ENCODE data around the gene TLE4. TPM values are rescaled to one million over a fixed set of nuclear protein-coding genes. Genes with fewer than 3 reads are reported as not detected.
"Not testable (repeated sequence)": the region's sequence is repeated elsewhere in the genome, so short reads cannot be mapped to it uniquely, and the experiment has no call there.

The TLE4 gene
- total RNA-seq, 2 donors from 2014 or later, result 16.2 to 16.3 TPM

DNA sequence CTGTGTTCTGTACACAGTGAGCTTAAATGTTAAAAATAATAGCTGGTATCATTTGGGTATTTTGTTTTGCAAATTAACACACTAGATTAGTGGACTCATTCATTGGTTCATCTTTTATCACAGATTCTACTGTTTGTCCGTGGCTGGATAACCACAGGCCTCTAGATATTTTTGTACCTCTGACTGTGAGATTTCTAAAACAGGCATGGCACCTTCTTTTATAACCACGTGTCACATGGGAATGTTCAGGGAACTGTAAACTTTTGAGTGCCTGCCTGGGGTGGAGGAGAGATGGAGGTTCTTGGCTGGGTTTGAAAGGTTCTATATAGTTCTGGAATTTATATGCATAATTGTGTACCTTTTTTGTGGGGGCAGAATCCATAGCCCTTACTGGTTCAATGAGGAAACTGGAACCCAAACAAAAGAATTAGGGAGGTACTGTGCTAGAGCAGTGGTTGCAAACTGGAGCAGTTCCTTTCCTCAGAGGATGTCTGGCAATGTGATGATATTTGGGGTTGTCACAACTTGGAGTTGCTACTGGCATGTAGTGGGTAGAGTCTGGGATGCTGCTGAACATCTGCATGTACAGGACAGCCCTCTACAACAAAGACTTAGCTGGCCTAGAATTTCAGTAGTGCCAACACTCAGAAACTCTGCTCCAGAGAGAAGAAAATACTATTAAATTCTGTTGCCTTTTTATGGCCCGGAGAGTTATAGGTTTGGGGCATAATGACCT lies 16.9 kb downstream of the TLE4 start:
- DNase-seq (no peak), ATAC-seq (peak; percentile 9 to 52)
- intact Hi-C loops (cut with DNase I), result no loop called here

DNA sequence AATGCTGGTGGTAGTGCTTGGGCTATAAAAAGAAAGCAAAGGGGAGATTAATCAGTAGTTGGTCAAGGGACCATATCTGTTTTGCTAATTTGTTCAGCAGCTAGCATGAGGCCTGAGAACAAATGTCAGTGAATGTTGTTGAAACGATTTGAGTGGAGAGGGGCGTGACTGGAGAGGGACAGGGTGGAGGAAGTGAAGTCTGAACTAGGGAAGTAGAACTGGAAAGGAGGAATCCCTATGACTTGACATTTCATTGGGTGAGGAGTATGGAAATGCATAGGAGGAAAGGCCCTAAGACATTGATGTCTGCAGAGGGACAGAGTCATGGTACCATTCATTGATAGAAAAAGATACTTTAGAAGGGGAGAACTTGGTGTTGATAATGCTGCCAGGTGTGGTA lies 19.7 kb downstream of the TLE4 start:
- ATAC-seq (no peak), DNase-seq (no peak)
- intact Hi-C loops (cut with DNase I), result no loop called here

DNA sequence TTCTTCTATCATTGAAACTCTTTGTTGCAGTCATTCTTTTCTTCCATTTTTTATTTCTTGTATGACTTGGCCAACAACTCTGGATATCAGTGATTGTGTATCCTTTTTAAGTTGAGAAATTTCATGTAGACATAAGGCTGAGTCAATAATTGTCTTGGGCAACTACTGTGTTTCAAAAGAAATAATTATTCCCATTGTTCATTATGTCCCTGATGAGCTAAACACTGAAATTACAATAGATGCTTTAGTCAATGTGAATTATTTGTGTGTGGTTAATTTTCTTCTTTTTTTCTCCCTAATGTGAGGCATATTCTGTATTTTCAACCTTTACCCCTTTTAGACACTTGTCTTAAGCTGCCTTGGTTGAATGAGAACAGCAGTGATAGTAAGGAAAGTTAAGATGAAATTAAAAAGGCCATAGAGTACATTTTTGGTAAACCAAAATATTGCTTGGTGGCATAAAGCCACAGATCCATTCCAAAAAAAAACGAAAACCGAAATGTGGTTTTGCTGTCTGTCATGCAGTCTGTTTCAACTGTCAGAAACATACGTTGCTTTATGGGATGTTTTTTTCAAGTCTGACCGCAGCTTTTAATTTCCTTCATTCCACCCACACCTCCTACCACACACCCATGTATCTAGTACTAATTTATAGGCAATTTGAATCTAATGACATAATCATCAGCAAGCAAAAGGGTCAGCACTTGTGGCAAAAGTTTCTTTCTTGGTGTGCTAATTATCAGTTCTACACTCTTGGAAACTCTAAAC lies 21.1 kb downstream of the TLE4 start:
- no peak for ATAC-seq
- DNase-seq, result no peak
- intact Hi-C loops (cut with DNase I), result no loop called here

DNA sequence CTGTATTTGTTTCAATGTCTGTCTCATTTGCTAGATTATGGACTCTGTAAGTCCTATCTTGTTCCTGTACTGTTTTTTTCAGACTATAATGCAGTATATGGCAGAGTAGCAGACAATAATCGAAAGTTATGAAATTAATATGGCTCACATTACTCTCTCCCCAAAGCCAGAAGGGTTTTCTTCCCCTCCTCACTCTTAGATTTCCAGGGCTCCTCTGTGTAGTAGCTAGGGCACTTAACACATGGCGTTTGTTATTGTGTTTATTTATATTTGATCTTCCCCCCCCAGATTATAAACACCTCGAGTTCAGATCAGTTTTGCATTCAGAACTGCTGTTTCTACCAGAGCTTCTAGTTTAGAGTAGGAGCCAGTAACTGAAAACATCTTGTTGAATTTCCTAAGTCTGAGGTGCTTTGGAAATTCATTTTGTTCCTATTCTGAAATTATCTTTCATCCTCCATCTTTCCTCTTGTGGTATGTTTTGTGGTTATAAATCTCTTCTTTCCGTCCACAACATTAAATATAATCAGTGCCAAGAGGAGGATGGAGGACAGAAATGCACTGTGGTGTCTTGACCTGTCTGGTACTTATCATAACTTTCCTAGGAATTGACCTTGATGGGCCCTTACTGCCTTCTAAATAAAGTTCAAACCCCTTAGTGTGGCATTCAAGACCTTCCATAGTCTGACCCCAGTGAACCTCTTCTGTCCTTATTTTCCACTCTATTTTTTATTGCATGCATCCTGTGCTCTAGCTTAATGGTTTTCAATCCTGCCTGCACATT lies 27.0 kb downstream of the TLE4 start:
- ATAC-seq, result no peak
- intact Hi-C loops (cut with DNase I), result no loop called here
- DNase-seq, result no peak

DNA sequence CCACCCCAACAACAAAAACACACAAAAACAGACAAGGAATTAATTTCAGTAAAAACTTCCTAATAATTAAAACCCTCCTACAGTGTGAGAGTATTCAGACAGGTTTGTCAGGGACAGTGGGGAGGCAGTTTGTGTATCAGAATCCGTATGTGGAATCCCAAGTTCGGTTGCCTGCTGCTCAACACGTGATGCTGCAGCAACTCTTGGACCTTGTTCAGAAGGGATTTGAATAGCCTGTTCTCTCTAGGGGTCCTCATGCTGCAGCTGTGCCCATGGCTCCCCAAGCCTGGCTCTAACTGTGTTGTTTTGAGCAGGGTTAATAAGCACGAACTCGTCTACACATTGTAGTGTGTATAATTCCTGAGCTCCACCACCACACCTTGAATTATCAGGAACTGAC lies 28.7 kb downstream of the TLE4 start:
- ATAC-seq (no peak), DNase-seq (no peak)
- intact Hi-C loops (cut with DNase I), result no loop called here

DNA sequence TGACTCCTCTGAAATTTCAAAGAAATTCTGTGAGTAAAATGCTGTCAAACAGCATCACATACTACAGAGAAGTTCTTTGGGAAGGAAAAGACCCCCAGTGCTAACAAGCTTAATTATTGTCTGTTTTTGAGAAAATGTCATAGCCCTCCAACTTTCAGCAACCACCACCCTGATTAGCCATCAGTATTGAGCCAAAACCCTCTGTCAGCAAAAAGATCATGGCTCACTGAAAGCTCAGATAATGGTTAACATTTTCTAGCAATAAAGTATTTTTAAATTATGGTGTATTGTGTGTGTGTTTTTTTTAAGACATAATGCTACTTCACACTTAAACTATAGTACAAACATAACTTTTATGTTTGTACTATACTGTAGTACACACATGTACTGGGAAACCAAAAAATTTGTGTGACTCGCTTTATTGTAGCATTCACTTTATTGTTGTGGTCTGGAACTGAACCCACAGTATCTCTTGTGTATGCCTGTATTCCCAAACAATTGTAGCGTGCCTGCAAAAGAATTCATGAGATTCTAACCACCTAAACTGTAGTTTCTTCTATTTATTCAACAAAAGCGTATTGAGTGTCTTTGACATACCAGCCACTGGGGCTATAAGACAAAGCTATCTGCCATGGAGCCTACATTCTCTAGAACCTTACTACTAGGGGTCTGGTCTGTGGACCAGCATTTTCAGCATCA lies 31.6 kb downstream of the TLE4 start:
- no peak for ATAC-seq
- intact Hi-C loops (cut with DNase I), result no loop called here
- no peak for DNase-seq

DNA sequence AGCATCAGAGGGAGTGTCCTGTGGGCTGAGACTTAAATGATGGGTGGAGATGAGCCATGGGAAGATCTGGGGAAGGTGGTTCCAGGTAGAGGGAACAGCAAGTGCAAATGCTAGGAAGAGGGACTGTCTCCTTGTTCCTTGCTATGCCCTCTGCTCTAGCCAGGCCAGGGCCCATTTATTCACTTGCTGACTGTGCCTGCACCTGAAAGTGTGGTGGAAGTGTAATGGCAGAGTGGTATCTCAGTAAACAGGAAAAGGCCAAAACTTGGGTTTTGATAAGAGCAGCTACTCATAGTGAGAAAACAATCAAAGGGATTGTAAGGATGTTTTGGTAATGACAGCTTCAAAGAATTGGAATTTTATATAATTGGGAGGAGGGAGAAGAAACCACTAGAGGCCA lies 32.4 kb downstream of the TLE4 start:
- intact Hi-C loops (cut with DNase I), result no loop called here
- no peak for ATAC-seq
- no peak for DNase-seq

DNA sequence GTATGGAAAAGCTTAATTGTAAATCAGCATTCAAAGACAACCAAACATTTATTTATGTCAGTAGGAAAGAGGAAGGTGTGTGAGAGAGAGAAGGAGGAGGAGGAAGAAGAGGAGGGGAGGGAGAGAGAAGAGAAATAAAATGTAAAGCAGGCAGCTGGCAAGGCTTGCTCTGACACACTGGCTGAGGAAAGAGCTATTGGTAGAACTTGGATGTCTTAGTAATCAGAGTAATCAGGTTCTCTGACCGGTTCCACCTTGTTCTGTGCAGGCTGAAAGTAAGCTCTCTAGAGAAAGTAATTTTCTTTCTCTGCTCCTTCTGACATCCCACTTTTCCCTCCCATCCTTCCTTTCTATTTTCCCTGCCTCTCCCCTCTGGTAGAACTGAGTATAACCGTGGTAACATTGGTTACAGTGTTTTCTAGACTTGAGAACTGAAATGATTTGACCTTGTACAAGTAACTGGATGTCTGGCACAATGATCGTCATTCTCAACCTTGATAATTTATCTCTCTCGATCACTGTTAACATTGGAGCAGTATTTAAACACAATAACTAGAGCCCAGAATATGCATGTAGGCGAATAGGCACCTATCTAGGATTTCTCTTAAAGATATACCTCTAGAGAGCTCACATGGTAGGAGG lies 33.3 kb downstream of the TLE4 start:
- no peak for DNase-seq
- intact Hi-C loops (cut with DNase I), result no loop called here
- ATAC-seq, result no peak

DNA sequence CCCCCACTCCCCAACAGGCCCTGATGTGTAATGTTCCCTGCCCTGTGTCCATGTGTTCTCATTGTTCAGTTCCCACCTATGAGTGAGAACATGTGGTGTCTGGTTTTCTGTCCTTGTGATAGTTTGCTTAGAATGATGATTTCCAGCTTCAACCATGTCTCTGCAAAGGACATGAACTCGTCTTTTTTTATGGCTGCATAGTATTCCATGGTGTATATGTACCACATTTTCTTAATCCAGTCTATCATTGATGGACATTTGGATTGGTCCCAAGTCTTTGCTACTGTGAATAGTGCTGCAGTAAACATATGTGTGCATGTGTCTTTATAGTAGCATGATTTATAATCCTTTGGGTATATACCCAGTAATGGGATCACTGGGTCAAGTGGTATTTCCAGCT lies 34.8 kb downstream of the TLE4 start:
- intact Hi-C loops (cut with DNase I), result not testable (repeated sequence)

DNA sequence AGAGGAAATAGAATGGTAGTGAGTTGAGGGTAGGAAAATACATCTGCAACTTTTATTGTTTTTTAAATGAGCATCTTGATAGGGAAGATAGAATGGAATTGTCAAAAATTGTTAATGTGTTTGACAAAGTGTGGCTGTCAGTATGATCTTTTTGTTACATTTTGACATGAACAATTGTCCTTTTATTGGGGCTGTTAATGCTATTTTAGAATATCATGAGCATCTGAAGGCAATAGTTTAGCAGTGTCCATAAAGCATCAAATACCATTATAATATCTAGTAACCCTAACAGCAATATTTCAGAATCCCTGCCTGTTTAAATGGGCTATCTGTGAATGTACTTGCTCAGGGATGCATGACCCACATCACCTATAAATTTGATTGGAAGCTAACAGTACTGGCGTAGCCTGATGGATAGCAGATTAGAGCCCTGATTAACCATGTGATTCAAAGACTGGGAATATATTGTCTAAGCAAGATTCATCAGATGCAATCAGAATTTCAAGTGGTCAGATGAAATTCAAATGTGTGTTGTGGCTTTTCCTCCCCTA lies 37.8 kb downstream of the TLE4 start:
- DNase-seq, result no peak
- intact Hi-C loops (cut with DNase I), result loop anchor here in 1 of 2 donors (5.0 kb wide), 1 partner anchor 32 kb away; no protein-coding TSS in a partner anchor
- no peak for ATAC-seq

More for the DNA sequence above, 34.8 kb downstream of the TLE4 start:
- not testable (repeated sequence) for DNase-seq, ATAC-seq

DNA sequence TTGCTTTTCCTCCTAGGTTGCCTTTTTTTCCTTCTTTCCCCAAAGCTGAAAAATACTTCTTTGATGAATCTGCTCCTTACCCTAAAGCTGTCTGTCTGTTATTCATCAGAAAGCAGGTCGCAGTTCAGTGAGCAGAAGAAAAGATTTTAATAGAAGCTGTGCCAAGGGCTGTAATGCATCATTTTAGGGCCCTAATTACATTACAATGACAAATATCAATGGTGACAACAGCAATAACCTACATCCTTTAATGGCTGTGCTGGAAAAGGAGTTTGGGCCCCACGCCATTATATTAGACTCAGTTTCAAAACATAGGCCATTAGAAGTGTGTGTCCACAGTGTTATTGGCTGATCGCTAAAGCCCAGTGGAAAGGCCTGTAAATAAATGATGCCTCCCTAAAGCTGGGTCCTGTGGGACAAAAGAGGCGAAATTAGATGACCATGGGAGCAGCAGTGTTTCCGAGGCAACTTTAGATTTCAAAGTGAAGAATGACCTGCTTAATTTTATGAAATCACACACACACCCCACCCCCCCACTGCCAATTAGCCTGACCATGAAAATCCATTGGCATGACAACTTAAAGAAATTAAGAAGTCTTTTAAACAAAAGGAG lies 38.4 kb downstream of the TLE4 start:
- DNase-seq (no peak), ATAC-seq (no peak)
- intact Hi-C loops (cut with DNase I), result loop anchor here in 1 of 2 donors (5.0 kb wide), 1 partner anchor 33 kb away; no protein-coding TSS in a partner anchor

DNA sequence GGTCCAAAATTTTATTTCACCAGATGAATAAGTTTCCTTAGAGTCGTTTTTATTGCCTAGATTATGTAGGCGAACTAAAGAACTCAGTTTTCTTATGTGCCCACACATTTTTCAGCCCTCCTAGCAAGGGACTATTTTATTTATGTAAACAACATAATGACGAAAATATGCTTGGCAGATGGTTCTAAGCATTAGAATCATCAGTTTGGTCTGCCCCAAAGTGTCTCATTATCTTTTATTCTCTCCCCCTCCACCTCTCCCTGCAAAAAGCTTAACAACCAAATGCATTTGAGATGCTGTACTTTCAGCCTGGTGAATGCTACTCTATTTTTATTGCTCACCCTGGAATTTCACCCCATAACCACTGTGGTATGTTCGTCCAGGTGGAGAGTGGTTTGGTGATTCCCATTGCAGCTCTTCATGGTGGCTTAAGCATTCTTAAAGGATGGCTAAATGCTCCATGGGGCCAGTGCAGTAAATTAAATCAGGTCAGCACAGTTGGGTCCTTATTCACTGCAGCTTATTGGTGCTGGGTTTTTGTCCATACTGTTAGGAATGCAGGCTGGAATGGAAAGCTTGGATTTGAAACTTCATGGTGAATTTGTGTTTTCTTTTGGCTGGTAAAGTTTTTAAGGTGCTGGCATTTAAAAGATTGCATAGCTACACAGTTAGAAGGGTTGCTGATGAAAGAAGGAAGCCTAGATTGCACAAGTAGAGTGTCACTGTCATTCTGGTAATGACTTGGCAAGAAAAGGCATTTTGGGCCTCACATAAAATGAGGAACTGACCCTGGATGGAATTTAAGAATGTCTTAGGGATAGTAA lies 39.2 kb downstream of the TLE4 start:
- intact Hi-C loops (cut with DNase I), result loop anchor here in 1 of 2 donors (5.0 kb wide), 1 partner anchor 34 kb away; no protein-coding TSS in a partner anchor
- no peak for DNase-seq

DNA sequence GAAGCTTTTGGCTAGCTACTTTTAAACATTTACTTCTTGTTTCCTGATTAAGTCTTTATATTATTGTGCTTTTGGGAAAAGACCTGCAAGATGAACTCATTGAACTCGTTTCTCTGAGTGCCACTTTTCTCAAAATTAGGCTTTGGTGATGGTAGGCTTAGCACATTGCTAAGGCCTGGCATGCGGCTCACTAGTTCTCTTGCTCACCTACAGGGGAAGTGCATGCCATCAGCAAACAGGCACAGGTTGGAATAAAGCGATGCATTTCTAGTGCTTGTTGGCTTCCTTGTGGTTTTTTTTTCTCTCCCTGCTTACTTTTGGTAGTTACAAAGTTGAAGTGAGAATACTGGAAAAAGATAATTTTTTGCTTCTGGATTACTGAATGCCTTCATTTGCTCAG lies 41.4 kb downstream of the TLE4 start:
- ATAC-seq (no peak), DNase-seq (no peak)
- intact Hi-C loops (cut with DNase I), result loop anchor here in 1 of 2 donors (5.0 kb wide), 1 partner anchor 36 kb away; no protein-coding TSS in a partner anchor

More for the DNA sequence above, 39.2 kb downstream of the TLE4 start:
- peak in 1 of 2 donors; percentile 52 for ATAC-seq

DNA sequence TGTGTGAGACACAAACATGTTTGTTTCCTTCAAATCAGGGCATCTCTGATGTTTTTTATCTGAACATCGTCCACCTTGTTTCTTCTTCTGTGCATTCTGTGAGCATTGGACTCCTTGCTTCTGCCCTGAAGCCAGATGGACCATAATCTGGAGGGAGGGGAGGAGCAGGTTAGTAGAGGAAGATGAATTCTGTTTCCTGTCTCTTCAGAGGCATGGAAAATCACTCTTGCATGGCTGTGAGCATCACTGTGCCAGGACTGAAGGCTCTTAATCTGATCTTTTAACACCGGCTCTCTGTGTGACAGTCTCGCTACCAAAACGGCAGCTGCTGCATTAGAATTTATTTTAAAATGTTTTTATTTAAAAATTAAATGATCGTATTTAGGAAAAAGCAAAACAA lies 43.3 kb downstream of the TLE4 start:
- intact Hi-C loops (cut with DNase I), result no loop called here
- ATAC-seq (peak in 1 of 2 donors; percentile 20), DNase-seq (no peak)

DNA sequence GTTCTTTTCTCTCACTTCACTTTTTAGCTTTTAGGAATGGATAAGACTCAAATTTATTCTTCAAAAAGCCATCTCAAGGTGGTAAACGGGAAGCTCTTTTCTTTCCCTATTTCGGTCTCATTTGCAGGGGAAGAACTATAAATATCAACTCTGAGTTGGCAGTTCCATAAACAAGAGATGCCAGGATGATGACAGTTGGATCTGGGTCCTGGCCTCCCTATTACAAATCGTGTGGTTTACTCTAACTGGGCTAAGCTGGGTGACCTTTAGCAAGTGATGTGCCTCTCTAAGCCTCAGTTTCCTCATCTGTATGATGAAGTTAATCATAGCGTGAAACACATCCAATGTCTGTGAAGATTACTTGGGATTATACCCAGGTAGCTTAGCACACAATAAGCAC lies 44.2 kb downstream of the TLE4 start:
- intact Hi-C loops (cut with DNase I), result no loop called here
- peak; percentile 58 to 63 for ATAC-seq
- DNase-seq, result no peak

DNA sequence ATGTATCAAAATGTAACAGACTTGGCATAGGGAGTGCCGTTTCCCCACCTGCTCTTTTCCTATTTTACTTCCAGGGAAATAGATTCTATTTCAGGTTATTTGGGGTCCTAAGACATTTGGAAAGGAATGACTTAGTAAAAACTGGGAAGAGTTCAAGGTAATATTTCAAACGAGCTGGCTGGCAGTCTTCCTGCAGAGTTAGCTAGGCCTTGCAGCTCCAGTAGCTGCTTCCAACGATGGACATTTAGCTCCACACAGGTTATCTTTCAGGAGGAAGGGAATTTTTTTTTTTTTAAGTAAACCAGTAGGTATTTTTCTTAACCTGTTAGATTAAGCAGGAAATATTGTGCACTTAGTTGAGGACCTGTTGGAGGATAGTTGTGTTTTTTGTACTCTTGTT lies 45.2 kb downstream of the TLE4 start:
- DNase-seq (no peak), ATAC-seq (no peak)
- intact Hi-C loops (cut with DNase I), result no loop called here

DNA sequence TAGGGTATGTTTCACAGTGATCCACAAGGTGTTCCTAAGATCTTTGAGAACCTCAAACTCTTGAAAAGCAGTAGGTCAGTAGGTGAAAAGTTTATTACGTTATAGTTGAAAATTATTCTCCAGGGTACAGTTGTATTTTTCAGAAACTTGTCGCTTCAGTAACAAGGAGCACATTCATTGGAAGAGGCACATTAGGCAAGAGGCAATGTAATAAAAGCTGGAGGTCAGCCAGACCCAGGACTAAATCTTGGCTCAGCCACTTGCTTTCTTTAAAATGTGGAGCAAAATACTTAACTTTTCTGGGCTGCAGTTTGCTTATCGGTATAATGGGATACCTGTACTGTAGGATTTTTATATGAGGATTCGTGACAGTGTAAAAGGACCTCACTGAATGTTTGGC lies 45.6 kb downstream of the TLE4 start:
- DNase-seq, result peak; percentile 39
- ATAC-seq, result peak; percentile 43 to 56
- intact Hi-C loops (cut with DNase I), result no loop called here

All from left cardiac atrium (tissue), 4 donors.